Fibroblast of lung (primary cell): ENCODE data around the gene ABR.

Source experiments
- EZH2 ChIP-seq: IDR thresholded peaks from 2 replicates; pipeline ENCODE4 v1.5.1; 2012; ENCODE audit warnings: low read length, control low read depth, mild to moderate bottlenecking; ENCODE audit errors: missing control alignments
- TF ChIP-seq, protein P1 (sequence below), 2 donors: IDR thresholded peaks in 1 of 2; conservative IDR thresholded peaks in 1 of 2; 1 replicate in 1 of 2; 2 replicates in 1 of 2; pipeline ENCODE4 v1.5.1; 2011 to 2012; ENCODE audit warnings: low read length in 2 of 2, control low read depth in 1 of 2, inconsistent platforms in 1 of 2, low read depth in 1 of 2, mild to moderate bottlenecking in 1 of 2

- TF ChIP-seq, protein P1, sequence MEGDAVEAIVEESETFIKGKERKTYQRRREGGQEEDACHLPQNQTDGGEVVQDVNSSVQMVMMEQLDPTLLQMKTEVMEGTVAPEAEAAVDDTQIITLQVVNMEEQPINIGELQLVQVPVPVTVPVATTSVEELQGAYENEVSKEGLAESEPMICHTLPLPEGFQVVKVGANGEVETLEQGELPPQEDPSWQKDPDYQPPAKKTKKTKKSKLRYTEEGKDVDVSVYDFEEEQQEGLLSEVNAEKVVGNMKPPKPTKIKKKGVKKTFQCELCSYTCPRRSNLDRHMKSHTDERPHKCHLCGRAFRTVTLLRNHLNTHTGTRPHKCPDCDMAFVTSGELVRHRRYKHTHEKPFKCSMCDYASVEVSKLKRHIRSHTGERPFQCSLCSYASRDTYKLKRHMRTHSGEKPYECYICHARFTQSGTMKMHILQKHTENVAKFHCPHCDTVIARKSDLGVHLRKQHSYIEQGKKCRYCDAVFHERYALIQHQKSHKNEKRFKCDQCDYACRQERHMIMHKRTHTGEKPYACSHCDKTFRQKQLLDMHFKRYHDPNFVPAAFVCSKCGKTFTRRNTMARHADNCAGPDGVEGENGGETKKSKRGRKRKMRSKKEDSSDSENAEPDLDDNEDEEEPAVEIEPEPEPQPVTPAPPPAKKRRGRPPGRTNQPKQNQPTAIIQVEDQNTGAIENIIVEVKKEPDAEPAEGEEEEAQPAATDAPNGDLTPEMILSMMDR (conservative IDR thresholded peaks at IDR 0.05 in 1 of 2, IDR thresholded peaks at IDR 0.05 in 1 of 2; ENCODE audit: low read depth in 1 of 2, low read length in 2 of 2), result no peak
- no peak for TF ChIP-seq EZH2
Observed at GRCh38 chr17:954431-955164, 225.2 kb downstream of the ABR start.
